PFSK-1 (cell line): ENCODE results near the gene PREX1.

Experiments used
- FOXP2 ChIP-seq: optimal IDR thresholded peaks from 2 replicates; pipeline ENCODE3; 2011; ENCODE audit warnings: borderline replicate concordance, control low read depth, inconsistent platforms; ENCODE audit not compliant: insufficient read depth; ENCODE audit errors: extremely low read length, extremely low read depth
- POLR2AphosphoS5 ChIP-seq: IDR thresholded peaks from 2 replicates; pipeline ENCODE4 v1.6.1; 2012; ENCODE audit warnings: low read depth, mild to moderate bottlenecking, control low read depth, low read length, moderate library complexity
- SIN3A ChIP-seq: IDR thresholded peaks from 2 replicates; pipeline ENCODE4 v1.6.1; 2012; ENCODE audit warnings: mild to moderate bottlenecking, low read length, moderate library complexity, borderline replicate concordance; ENCODE audit not compliant: insufficient read depth
- TAF1 ChIP-seq: IDR thresholded peaks from 2 replicates; pipeline ENCODE4 v1.6.1; 2012; ENCODE audit warnings: low read length, control low read depth, borderline replicate concordance; ENCODE audit not compliant: insufficient read depth
- TF ChIP-seq, protein P1 (sequence below), 2 experiments: IDR thresholded peaks; 2 replicates each; pipeline versions ENCODE4 v1.6.1 to v1.8.0; 2011 to 2012; ENCODE audit warnings: low read depth in 2 of 2, low read length in 2 of 2, control low read depth in 1 of 2, inconsistent platforms in 1 of 2, mild to moderate bottlenecking in 1 of 2, moderate library complexity in 1 of 2; ENCODE audit not compliant: insufficient read depth in 1 of 2

The PREX1 gene

GRCh38 chr20:48808382-48809034 lies 19.3 kb downstream of the PREX1 start:
- TF ChIP-seq SIN3A: no peak
- TF ChIP-seq POLR2AphosphoS5: no peak
- TF ChIP-seq FOXP2: no peak
- no peak for TF ChIP-seq TAF1
- TF ChIP-seq, protein P1, sequence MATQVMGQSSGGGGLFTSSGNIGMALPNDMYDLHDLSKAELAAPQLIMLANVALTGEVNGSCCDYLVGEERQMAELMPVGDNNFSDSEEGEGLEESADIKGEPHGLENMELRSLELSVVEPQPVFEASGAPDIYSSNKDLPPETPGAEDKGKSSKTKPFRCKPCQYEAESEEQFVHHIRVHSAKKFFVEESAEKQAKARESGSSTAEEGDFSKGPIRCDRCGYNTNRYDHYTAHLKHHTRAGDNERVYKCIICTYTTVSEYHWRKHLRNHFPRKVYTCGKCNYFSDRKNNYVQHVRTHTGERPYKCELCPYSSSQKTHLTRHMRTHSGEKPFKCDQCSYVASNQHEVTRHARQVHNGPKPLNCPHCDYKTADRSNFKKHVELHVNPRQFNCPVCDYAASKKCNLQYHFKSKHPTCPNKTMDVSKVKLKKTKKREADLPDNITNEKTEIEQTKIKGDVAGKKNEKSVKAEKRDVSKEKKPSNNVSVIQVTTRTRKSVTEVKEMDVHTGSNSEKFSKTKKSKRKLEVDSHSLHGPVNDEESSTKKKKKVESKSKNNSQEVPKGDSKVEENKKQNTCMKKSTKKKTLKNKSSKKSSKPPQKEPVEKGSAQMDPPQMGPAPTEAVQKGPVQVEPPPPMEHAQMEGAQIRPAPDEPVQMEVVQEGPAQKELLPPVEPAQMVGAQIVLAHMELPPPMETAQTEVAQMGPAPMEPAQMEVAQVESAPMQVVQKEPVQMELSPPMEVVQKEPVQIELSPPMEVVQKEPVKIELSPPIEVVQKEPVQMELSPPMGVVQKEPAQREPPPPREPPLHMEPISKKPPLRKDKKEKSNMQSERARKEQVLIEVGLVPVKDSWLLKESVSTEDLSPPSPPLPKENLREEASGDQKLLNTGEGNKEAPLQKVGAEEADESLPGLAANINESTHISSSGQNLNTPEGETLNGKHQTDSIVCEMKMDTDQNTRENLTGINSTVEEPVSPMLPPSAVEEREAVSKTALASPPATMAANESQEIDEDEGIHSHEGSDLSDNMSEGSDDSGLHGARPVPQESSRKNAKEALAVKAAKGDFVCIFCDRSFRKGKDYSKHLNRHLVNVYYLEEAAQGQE (IDR thresholded peaks at IDR 0.05; ENCODE audit: insufficient read depth in 1 of 2, low read depth in 2 of 2, low read length in 2 of 2): no peak

DNA sequence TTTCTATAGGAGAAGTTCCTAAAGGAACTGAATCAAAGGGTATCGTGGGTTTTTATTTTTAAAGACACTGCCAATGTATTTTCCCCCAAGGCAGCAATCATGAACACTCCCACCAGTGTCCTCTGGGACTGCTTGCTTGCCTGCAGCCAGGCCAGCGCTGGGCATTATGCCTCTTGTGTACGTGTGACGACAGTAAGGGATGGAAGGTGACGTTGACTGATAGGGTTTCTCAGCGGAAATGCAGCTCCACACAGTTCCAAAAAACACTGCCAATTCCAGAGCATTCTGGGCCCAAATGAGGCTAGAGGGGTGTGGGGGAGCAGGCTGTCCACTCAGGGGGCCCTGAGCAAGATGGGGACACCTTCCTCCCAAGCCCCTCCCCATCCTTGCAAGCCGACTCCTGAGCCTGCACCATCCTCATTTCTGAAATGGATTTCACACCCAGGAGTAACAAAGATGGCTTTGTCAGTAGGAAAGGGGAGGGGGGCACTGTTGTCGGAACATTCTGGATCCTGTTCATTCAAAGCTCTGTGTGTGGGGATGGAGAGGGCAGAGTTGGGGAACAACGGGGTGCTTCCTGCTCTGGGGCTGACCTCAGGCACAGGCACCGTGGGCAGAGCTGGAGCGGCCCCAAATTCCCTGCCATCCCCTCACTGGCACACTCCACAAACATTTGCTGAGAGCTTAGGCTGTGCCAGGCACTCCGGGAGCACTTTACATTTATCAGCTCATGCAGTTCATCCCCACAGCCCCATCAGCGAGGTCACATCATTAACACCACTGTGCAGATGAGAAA lies 20.0 kb downstream of the PREX1 start:
- no peak for TF ChIP-seq FOXP2
- TF ChIP-seq SIN3A: no peak
- TF ChIP-seq TAF1: no peak
- TF ChIP-seq, protein P1 (IDR thresholded peaks at IDR 0.05; ENCODE audit: insufficient read depth in 1 of 2, low read depth in 2 of 2, low read length in 2 of 2): no peak
- no peak for TF ChIP-seq POLR2AphosphoS5

- no peak for TF ChIP-seq SIN3A
- TF ChIP-seq FOXP2: no peak
- no peak for TF ChIP-seq POLR2AphosphoS5
- TF ChIP-seq, protein P1 (IDR thresholded peaks at IDR 0.05; ENCODE audit: insufficient read depth in 1 of 2, low read depth in 2 of 2, low read length in 2 of 2): no peak
- no peak for TF ChIP-seq TAF1
These were observed 20.7 kb downstream of the PREX1 start for GRCh38 chr20:48807051-48807450.

DNA sequence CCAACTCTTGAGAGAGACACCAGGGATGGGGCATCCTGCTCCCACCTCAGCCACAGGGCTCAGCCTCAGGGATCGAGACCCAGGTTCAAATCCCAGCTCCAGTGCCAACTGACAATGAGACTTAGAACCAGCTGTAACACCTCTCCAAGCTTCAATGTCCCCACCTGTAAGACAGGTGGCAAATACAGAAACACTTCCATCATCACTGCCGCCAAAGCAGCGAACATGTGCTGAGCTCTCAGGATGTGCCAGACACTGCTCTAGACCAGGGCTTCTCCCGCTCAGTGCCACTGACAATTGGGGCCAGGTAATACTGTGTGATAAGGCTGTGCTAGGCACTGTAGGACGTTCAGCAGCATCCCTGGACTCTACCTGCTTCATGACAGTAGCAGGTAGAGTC lies 22.1 kb downstream of the PREX1 start:
- TF ChIP-seq FOXP2: no peak
- TF ChIP-seq POLR2AphosphoS5: no peak
- TF ChIP-seq, protein P1 (IDR thresholded peaks at IDR 0.05; ENCODE audit: insufficient read depth in 1 of 2, low read depth in 2 of 2, low read length in 2 of 2): no peak
- no peak for TF ChIP-seq SIN3A
- TF ChIP-seq TAF1: no peak

DNA sequence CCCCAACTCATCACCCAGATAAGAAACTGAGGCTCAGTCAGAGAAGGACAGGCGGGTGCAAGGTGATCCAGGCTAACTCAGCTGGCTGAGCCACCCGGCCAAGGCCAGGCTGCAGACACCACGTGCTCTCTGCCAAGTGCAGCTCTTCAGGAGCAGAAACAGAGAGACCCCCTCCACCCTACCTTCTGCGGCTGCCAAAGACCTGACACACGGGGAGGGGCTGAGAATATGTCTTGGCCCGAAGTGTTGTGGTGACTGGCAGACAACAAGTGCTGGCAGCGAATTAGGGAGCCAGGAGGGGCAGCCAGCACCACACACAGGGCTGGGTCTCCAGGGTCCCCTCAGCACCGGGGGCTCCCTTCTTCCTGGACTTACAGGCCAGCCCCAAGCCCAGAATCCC lies 22.5 kb downstream of the PREX1 start:
- no peak for TF ChIP-seq FOXP2
- TF ChIP-seq, protein P1 (IDR thresholded peaks at IDR 0.05; ENCODE audit: insufficient read depth in 1 of 2, low read depth in 2 of 2, low read length in 2 of 2): no peak
- no peak for TF ChIP-seq TAF1
- no peak for TF ChIP-seq POLR2AphosphoS5
- TF ChIP-seq SIN3A: no peak
